Loucy (cell line): ENCODE data around the gene FOXL3.

Source experiments
- H2AFZ ChIP-seq: fragments of 200-600 bp; sonication (generic); 2 replicates; pipeline ENCODE4 v1.6.0; 2016; ENCODE audit warnings: antibody characterized with exemption, mild to moderate bottlenecking, low read length, moderate library complexity
- H3F3A ChIP-seq: fragments of 200-600 bp; 2 replicates; pipeline ENCODE4 v1.6.0; 2016; ENCODE audit warnings: antibody characterized with exemption, low read depth, mild to moderate bottlenecking
- H3K27me3 ChIP-seq: fragments of 200-600 bp; sonication (generic); 2 replicates; pipeline ENCODE4 v1.6.1; 2014; ENCODE audit warnings: low read length, mild to moderate bottlenecking; ENCODE audit not compliant: insufficient read depth, poor library complexity, severe bottlenecking
- H3K36me3 ChIP-seq: fragments of 200-600 bp; sonication (generic); 2 replicates; pipeline ENCODE4 v1.6.1; 2016; ENCODE audit warnings: low read length; ENCODE audit not compliant: insufficient read depth
- H3K4me1 ChIP-seq: fragments of 200-600 bp; sonication (generic); 2 replicates; pipeline ENCODE4 v1.5.1; 2014; ENCODE audit warnings: low read length, mild to moderate bottlenecking; ENCODE audit not compliant: insufficient read depth, poor library complexity, severe bottlenecking
- H3K4me2 ChIP-seq: fragments of 200-600 bp; sonication (generic); 2 replicates; pipeline ENCODE4 v1.6.0; 2014; ENCODE audit warnings: antibody characterized with exemption, low read length, low read depth, mild to moderate bottlenecking; ENCODE audit not compliant: poor library complexity, severe bottlenecking
- H3K4me3 ChIP-seq: fragments of 200-600 bp; sonication (generic); 2 replicates; pipeline ENCODE4 v1.5.1; 2014; ENCODE audit warnings: low read length, mild to moderate bottlenecking, mixed read lengths; ENCODE audit not compliant: poor library complexity, severe bottlenecking
- H3K79me2 ChIP-seq: fragments of 200-600 bp; sonication (generic); 2 replicates; pipeline ENCODE4 v1.6.1; 2014; ENCODE audit warnings: low read length; ENCODE audit not compliant: insufficient read depth
- H3K9ac ChIP-seq: fragments of 200-600 bp; sonication (generic); 2 replicates; pipeline ENCODE4 v1.6.0; 2014; ENCODE audit warnings: mild to moderate bottlenecking, low read depth, low read length, moderate library complexity; ENCODE audit not compliant: poor library complexity, severe bottlenecking
- H3K9me2 ChIP-seq: fragments of 200-600 bp; sonication (generic); replicated peaks from 2 replicates; pipeline ENCODE4 v1.6.1; 2016; ENCODE audit warnings: low read depth, low read length, mixed read lengths
- H3K9me3 ChIP-seq: fragments of 200-600 bp; sonication (generic); 2 replicates; pipeline ENCODE4 v1.6.1; 2014; ENCODE audit warnings: mild to moderate bottlenecking, antibody characterized with exemption, low read length, low read depth; ENCODE audit not compliant: insufficient read depth
- H4K20me1 ChIP-seq: fragments of 200-600 bp; sonication (generic); 2 replicates; pipeline ENCODE4 v1.6.0; 2014; ENCODE audit warnings: antibody characterized with exemption, low read length, mild to moderate bottlenecking; ENCODE audit not compliant: insufficient read depth, poor library complexity, severe bottlenecking
- CTCF ChIP-seq: fragments of 200-600 bp; sonication (generic); conservative IDR thresholded peaks from 2 replicates; pipeline ENCODE4 v1.5.1; 2014; ENCODE audit warnings: mild to moderate bottlenecking, antibody characterized with exemption, low read length
- EZH2phosphoT487 ChIP-seq: fragments of 200-600 bp; IDR thresholded peaks from 2 replicates; pipeline ENCODE4 v1.6.1; 2018; ENCODE audit warnings: antibody characterized with exemption, mild to moderate bottlenecking, moderate library complexity, borderline replicate concordance

The FOXL3 gene

DNA sequence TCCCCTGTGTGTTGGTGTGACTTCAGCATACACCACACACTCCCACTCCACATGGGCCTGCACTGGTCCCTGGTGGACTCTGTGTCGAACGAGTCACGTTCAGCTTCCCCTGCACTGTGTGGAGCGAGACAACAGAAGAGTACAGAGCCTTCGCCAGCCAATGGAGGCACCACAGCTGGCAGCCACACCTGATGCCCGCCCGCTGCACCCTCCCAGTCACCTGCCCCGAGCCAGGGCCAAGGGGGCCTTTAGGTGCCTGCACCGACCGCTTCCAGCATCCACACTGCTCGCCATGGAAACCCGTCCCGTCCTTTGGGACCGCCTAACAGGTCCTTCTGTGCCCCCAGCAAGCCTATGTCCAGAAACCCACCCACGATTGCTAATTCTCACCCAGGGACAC lies 9.2 kb downstream of the FOXL3 start:
- H3K27me3 ChIP-seq: no peaks in the 10 kb centered on the region
- no peaks in the 10 kb centered on the region for H3K4me1 ChIP-seq
- H3K9ac ChIP-seq: no peak overlapping the region
- H3K4me3 ChIP-seq: no peak overlapping the region
- peaks cover 45% of the 10 kb centered on the region; the same call in 1 of the 2 replicates for H3K9me3 ChIP-seq
- no peaks in the 10 kb centered on the region for H3K79me2 ChIP-seq
- H2AFZ ChIP-seq: no peak overlapping the region
- no peaks in the 10 kb centered on the region for H4K20me1 ChIP-seq
- H3K36me3 ChIP-seq: no peaks in the 10 kb centered on the region
- no peak for TF ChIP-seq CTCF
- no peaks in the 10 kb centered on the region for H3K9me2 ChIP-seq
- H3F3A ChIP-seq: no peaks in the 10 kb centered on the region
- no peak overlapping the region for H3K4me2 ChIP-seq

DNA sequence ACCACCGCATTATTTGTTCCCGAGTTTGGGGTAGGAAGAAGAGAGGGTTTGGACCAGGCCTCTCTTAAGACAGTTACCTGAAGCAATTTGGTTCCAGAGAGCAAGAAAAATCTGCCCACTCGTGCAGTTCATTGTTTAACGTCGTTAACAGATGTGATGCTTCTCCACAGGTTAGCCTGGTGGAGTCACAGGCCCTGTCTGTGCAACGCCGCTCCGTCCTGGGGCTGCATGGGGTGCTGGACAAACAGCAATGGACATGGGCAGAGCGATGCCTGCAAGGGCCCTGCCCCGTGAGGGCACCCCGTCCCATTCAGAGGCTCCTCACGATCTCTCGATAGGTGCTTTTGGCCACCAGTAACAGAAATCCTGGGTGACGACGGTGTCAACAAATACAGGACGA lies 9.7 kb downstream of the FOXL3 start:
- Histone ChIP-seq H3K9me2 (no peaks in the 10 kb centered on the region), H3K9me3 (peaks cover 45% of the 10 kb centered on the region; the same call in 1 of the 2 replicates), H3F3A (no peaks in the 10 kb centered on the region), H3K4me3 (no peak overlapping the region), H2AFZ (no peak overlapping the region), H3K4me2 (no peak overlapping the region), H3K9ac (no peak overlapping the region), H3K4me1 (no peaks in the 10 kb centered on the region), H3K27me3 (no peaks in the 10 kb centered on the region), H3K79me2 (no peaks in the 10 kb centered on the region), H4K20me1 (no peaks in the 10 kb centered on the region), H3K36me3 (no peaks in the 10 kb centered on the region)
- no peak for TF ChIP-seq CTCF
- TF ChIP-seq EZH2phosphoT487: no peak

GRCh38 chr7:300048-300447 lies 10.1 kb downstream of the FOXL3 start:
- H3K9ac ChIP-seq: no peak overlapping the region
- H3K9me3 ChIP-seq: peaks cover 46% of the 10 kb centered on the region; the same call in 1 of the 2 replicates
- TF ChIP-seq CTCF (no peak), EZH2phosphoT487 (no peak)

More at GRCh38 chr7:300048-300447, 10.1 kb downstream of the FOXL3 start:
- no peaks in the 10 kb centered on the region for H3K4me1 ChIP-seq
- no peak overlapping the region for H3K4me2 ChIP-seq
- H3K36me3 ChIP-seq: no peaks in the 10 kb centered on the region
- no peaks in the 10 kb centered on the region for H3K27me3 ChIP-seq
- H2AFZ ChIP-seq: no peak overlapping the region
- H3K4me3 ChIP-seq: no peak overlapping the region
- no peaks in the 10 kb centered on the region for H3K9me2 ChIP-seq
- no peaks in the 10 kb centered on the region for H3K79me2 ChIP-seq
- H4K20me1 ChIP-seq: no peaks in the 10 kb centered on the region
- H3F3A ChIP-seq: no peaks in the 10 kb centered on the region
